CD14-positive monocyte (primary cell): ENCODE results near the gene CLDN3. TPM values are rescaled to one million over a fixed set of nuclear protein-coding genes. Genes with fewer than 3 reads are reported as not detected.

ENCODE experiments used
- DNase-seq, 3 donors: peaks; one replicate each; pipeline ENCODE4 v3.0.0-alpha.2; 2011 to 2022
- H2AFZ ChIP-seq: 2 replicates; pipeline ENCODE4 v1.6.0; 2012; ENCODE audit warnings: mild to moderate bottlenecking, low read depth, low read length, inconsistent platforms; ENCODE audit not compliant: insufficient read depth, poor library complexity, severe bottlenecking
- H3K27ac ChIP-seq, 2 donors: 1 replicate in 1 of 2; 2 replicates in 1 of 2; pipeline ENCODE4 v1.5.1; 2012 to 2013; ENCODE audit warnings: low read length in 2 of 2, control low read depth in 1 of 2, inconsistent platforms in 1 of 2, low read depth in 1 of 2, mild to moderate bottlenecking in 1 of 2
- H3K27me3 ChIP-seq, 2 donors: one replicate each; pipeline versions ENCODE4 v1.6.0 to v1.6.1; 2011 to 2013; ENCODE audit warnings: low read length in 2 of 2; ENCODE audit not compliant: control insufficient read depth in 2 of 2, insufficient read depth in 2 of 2
- H3K36me3 ChIP-seq, 2 donors: replicated peaks in 1 of 2; 1 replicate in 1 of 2; 2 replicates in 1 of 2; pipeline versions ENCODE4 v1.5.1 to v1.6.1; 2012 to 2013; ENCODE audit warnings: low read length in 2 of 2, control low read depth in 1 of 2, inconsistent platforms in 1 of 2, mild to moderate bottlenecking in 1 of 2; ENCODE audit not compliant: insufficient read depth in 2 of 2, control insufficient read depth in 1 of 2
- H3K4me1 ChIP-seq, 2 donors: 1 replicate in 1 of 2; 2 replicates in 1 of 2; pipeline versions ENCODE4 v1.5.1 to v1.6.1; 2012 to 2013; ENCODE audit warnings: low read length in 2 of 2, control low read depth in 1 of 2, inconsistent platforms in 1 of 2, mild to moderate bottlenecking in 1 of 2, moderate library complexity in 1 of 2; ENCODE audit not compliant: insufficient read depth in 2 of 2, control insufficient read depth in 1 of 2
- H3K4me2 ChIP-seq: replicated peaks from 2 replicates; pipeline ENCODE3; 2012; ENCODE audit warnings: low read length, moderate library complexity, mild to moderate bottlenecking; ENCODE audit not compliant: poor library complexity, severe bottlenecking; ENCODE audit errors: extremely low read depth
- H3K4me3 ChIP-seq, 3 experiments: fragments of 200-600 bp in 1 of 3; sonication (generic) in 1 of 3; replicated peaks in 1 of 3; 1 replicate in 2 of 3; 2 replicates in 1 of 3; pipeline ENCODE4 v1.5.1; 2011 to 2013; ENCODE audit warnings: low read length in 3 of 3, mild to moderate bottlenecking in 3 of 3, control low read depth in 2 of 3, low read depth in 2 of 3, inconsistent platforms in 1 of 3, moderate library complexity in 1 of 3
- H3K79me2 ChIP-seq: 2 replicates; pipeline ENCODE4 v1.6.0; 2012; ENCODE audit warnings: mild to moderate bottlenecking, control low read depth, inconsistent platforms, low read length, moderate library complexity; ENCODE audit not compliant: insufficient read depth
- H3K9ac ChIP-seq: 2 replicates; pipeline ENCODE4 v1.6.0; 2017; ENCODE audit warnings: low read length, mild to moderate bottlenecking; ENCODE audit not compliant: insufficient read depth, poor library complexity, severe bottlenecking
- H3K9me3 ChIP-seq, 2 donors: replicated peaks in 1 of 2; 1 replicate in 1 of 2; 2 replicates in 1 of 2; pipeline versions ENCODE4 v1.5.1 to v1.6.1; 2012 to 2013; ENCODE audit warnings: low read length in 2 of 2, control low read depth in 1 of 2; ENCODE audit not compliant: control insufficient read depth in 1 of 2, insufficient read depth in 1 of 2
- H4K20me1 ChIP-seq: 2 replicates; pipeline ENCODE4 v1.6.0; 2012; ENCODE audit warnings: mild to moderate bottlenecking, low read length, control low read depth, moderate library complexity; ENCODE audit not compliant: insufficient read depth
- H3K27ac Mint-ChIP-seq, 7 donors: one replicate each; pipeline ENCODE4 v1.8.0; 2020; ENCODE audit warnings: mild to moderate bottlenecking in 7 of 7, mixed read lengths in 7 of 7, moderate library complexity in 6 of 7, inconsistent platforms in 2 of 7
- H3K27me3 Mint-ChIP-seq, 3 donors: one replicate each; pipeline ENCODE4 v1.8.0; 2021 to 2022; ENCODE audit warnings: low read depth in 3 of 3, mild to moderate bottlenecking in 3 of 3, mixed read lengths in 3 of 3, moderate library complexity in 3 of 3, inconsistent platforms in 1 of 3
- H3K36me3 Mint-ChIP-seq, 2 donors: one replicate each; pipeline ENCODE4 v1.8.0; 2020; ENCODE audit warnings: mixed read lengths in 2 of 2, inconsistent platforms in 1 of 2, mild to moderate bottlenecking in 1 of 2
- H3K4me1 Mint-ChIP-seq: one replicate; pipeline ENCODE4 v1.8.0; 2020; ENCODE audit warnings: mild to moderate bottlenecking, mixed read lengths
- H3K4me3 Mint-ChIP-seq, 2 donors: one replicate each; pipeline ENCODE4 v1.8.0; 2020; ENCODE audit warnings: mild to moderate bottlenecking in 2 of 2, mixed read lengths in 2 of 2, moderate library complexity in 1 of 2
- H3K9me3 Mint-ChIP-seq, 7 donors: one replicate each; pipeline ENCODE4 v1.8.0; 2020 to 2022; ENCODE audit warnings: mixed read lengths in 7 of 7, mild to moderate bottlenecking in 6 of 7, moderate library complexity in 6 of 7, inconsistent platforms in 2 of 7
- CTCF ChIP-seq: fragments of 200-600 bp; IDR thresholded peaks from one replicate; pipeline ENCODE4 v1.8.0; 2022; ENCODE audit warnings: antibody characterized with exemption, mild to moderate bottlenecking
- WGBS: methylation state at CpG from one replicate; pipeline ENCODE4 v1.1.5; 2013; ENCODE audit warnings: missing lambda C conversion rate; ENCODE audit not compliant: insufficient coverage; 5-methylcytosine and 5-hydroxymethylcytosine counted together
- intact Hi-C, 2 donors: fragments of 100-400 bp; cut with micrococcal nuclease; formaldehyde crosslinking; loops; one replicate each; pipeline versions ENCODE4 v1.15.0 to v1.15.1; 2023
- polyA plus RNA-seq, 3 donors: library from polyadenylated mRNA; depleted of rRNA in 1 of 3; unstranded in 2 of 3; stranded (reverse) in 1 of 3; fragments of 300-500 nt in 2 of 3; fragments of >200 nt in 1 of 3; fragmentation: Illumina TruSeq in 2 of 3; gene quantifications; 1 replicate in 2 of 3; 2 replicates in 1 of 3; pipeline ENCODE4 v1.2.3, GENCODE V29; 2012 to 2021

The CLDN3 gene
- polyA plus RNA-seq, 3 donors = not detected

GRCh38 chr7:73749931-73750776 is 19.9 kb downstream of the CLDN3 start:
- peaks cover 7 to 14% (median 10%) of the 10 kb centered on the region in 3 donors for H3K27me3 Mint-ChIP-seq
- H3K4me1 Mint-ChIP-seq = peaks cover 13% of the 10 kb centered on the region
- Histone ChIP-seq H3K27ac (no peak overlapping the region), H3K36me3 (no peaks in the 10 kb centered on the region), H3K27me3 (no peaks in the 10 kb centered on the region), H3K79me2 (no peaks in the 10 kb centered on the region), H4K20me1 (no peaks in the 10 kb centered on the region), H3K4me2 (no peak overlapping the region), H2AFZ (no peak overlapping the region), H3K4me3 (no peak overlapping the region), H3K9ac (no peak overlapping the region), H3K4me1 (peaks cover 10 to 13% of the 10 kb centered on the region in 2 donors), H3K9me3 (no peaks in the 10 kb centered on the region)
- WGBS = 46% methylated on average over 7 of the region's 16 CpGs
- H3K4me3 Mint-ChIP-seq = peak overlapping the region; percentile 7 to 23
- intact Hi-C loops = no loop called here
- peaks cover 0 to 2% (median 0%) of the 10 kb centered on the region in 7 donors for H3K9me3 Mint-ChIP-seq
- no peaks in the 10 kb centered on the region for H3K36me3 Mint-ChIP-seq
- no peak for DNase-seq
- no peak for TF ChIP-seq CTCF
- H3K27ac Mint-ChIP-seq = peak overlapping the region in 1 of 7 donors; percentile 21

GRCh38 chr7:73746378-73746777 is 23.7 kb downstream of the CLDN3 start:
- no peak overlapping the region for H2AFZ ChIP-seq
- WGBS = 83% methylated on average over 1 of the region's 4 CpGs
- H3K9me3 ChIP-seq = no peaks in the 10 kb centered on the region
- intact Hi-C loops = no loop called here
- no peak overlapping the region for H3K27ac Mint-ChIP-seq
- H3K27me3 Mint-ChIP-seq = peaks cover 12 to 33% (median 30%) of the 10 kb centered on the region in 3 donors
- H3K4me3 Mint-ChIP-seq = no peak overlapping the region
- no peak overlapping the region for H3K9ac ChIP-seq
- H3K27ac ChIP-seq = no peak overlapping the region
- H3K9me3 Mint-ChIP-seq = peaks cover 0 to 2% (median 0%) of the 10 kb centered on the region in 7 donors
- H3K27me3 ChIP-seq = peaks cover 0 to 9% of the 10 kb centered on the region in 2 donors
- H3K36me3 ChIP-seq = no peaks in the 10 kb centered on the region
- no peaks in the 10 kb centered on the region for H3K79me2 ChIP-seq
- H3K36me3 Mint-ChIP-seq = no peaks in the 10 kb centered on the region
- H3K4me1 Mint-ChIP-seq = peaks cover 13% of the 10 kb centered on the region
- H3K4me2 ChIP-seq = no peak overlapping the region
- H4K20me1 ChIP-seq = no peaks in the 10 kb centered on the region
- TF ChIP-seq CTCF = no peak
- no peak overlapping the region for H3K4me3 ChIP-seq
- DNase-seq = no peak
- peaks cover 10 to 13% of the 10 kb centered on the region in 2 donors for H3K4me1 ChIP-seq
